PC-9 (cell line): ENCODE measurements around the gene DDX3X.

Experiments
- CTCF ChIP-seq: fragments of 200-600 bp; sonication (generic); conservative IDR thresholded peaks from 2 replicates; pipeline ENCODE4 v1.6.1; 2017; ENCODE audit warnings: mixed run types, antibody characterized with exemption, mild to moderate bottlenecking, moderate library complexity
- EZH2 ChIP-seq: fragments of 200-600 bp; sonication (generic); IDR thresholded peaks from 2 replicates; pipeline ENCODE4 v1.8.0; 2017; ENCODE audit warnings: antibody characterized with exemption, low read depth

GRCh38 chrX:41373989-41374606 is 40.1 kb downstream of the DDX3X start:
- TF ChIP-seq CTCF, result no peak
- TF ChIP-seq EZH2, result no peak
